ENCODE results near the gene ZFP57.
"Not testable (repeated sequence)": the region's sequence is repeated elsewhere in the genome, so short reads cannot be mapped to it uniquely, and the experiment has no call there.

ZFP57 gene

DNA sequence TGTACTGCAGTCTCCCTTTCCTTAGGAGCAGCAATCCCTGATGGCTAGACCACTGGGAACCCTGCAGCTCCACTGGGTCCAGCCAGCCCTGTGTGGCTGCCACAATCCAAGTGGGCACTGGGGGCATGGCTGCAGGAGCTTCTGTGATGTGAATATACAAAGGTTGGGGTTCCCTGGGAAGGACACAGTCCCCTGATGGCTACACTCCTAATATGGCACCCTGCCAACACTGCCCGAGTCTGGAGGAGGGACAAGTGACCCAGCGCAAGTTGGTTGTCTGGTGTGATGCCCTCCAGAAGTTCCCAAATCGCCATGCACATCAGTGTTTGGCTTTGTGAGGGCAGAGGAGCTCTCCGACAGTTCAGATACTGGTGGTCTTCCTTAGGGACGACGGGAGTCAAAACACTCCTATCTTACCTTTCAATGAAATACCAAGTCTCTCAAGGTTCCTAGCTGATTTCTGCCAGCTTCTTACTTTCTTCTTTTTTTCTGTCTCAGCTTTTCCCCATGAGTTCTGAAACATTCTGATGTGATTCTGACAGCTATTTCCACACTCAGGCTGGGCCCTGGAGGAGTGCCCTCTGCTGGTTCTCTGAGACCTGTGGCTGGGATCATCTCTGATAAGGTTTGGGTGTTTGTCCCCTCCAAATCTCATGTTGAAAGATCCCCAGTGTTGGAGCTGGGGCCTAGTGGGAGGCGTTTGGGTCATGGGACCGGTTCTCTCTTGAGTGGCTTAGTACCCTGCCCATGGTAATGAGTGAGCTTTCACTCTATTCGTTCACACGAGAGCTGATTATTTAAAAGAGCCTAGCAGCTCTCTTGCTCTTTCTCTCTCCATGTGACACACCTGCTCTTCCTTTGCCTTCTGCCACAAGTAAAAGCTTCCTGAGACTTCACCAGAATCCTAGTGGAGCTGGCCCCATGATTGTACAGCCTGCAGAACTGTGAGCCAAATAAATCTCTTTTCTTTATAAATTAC, 15.5 kb upstream of the ZFP57 start:
- peak; percentile 41 for DNase-seq (ENCODE audit: low read depth, low spot score)

DNA sequence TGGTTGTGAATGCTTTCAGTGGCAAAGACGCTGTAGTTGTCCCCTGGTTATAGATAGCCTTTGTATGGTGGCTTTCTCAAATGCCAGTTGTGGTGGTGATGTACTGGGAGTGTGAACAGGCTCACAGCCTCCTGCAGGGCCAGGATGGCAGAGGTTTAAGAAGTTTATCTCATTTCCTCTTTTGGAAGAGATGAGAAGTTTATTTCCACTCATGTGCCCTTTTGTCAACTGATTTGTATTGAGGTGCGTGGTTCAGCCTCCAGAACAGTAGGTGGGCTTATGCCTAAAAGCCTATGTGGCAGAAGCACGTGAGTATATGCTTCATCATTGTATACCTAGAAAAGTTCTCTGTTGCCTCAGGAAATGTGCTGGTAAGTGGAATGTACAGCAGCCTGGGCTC, 13.7 kb upstream of the ZFP57 start:
- no peak for DNase-seq (ENCODE audit: low read depth, low spot score)

DNA sequence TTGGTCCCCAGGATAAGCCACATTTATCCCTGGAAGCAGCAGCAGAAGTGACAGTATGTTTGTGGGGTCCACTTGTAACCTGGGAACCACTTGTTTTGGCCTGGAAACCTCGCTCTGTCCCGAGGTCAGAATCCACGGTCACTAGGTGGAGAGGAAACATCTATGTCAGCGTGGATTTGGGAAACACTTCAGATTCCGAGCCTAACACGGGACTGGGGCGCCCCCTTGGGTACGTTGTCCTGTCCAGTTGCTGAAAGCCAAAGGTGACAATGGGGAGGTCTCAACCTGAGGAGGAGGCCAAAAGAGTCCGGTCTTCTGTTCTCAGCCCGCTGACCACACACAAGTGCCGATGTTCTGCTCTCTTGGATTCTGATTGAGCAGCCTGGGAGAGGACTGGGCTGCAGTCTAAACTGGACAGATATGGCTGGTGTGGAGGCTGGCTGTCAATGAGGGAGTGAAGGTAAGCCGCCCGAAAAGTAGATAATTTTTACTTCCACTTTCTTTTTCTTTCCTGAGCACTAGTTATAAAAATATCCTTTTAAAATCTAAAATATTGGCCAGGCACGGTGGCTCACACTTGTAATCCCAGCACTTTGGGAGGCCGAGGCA, 4.9 kb upstream of the ZFP57 start:
- DNase-seq (ENCODE audit: low read depth, low spot score) = peak; percentile 34

GRCh38 chr6:29681811-29682210, 859 bp upstream of the ZFP57 start:
- no peak for DNase-seq (ENCODE audit: low read depth, low spot score)

- peak; percentile 22 for DNase-seq (ENCODE audit: low read depth, low spot score)
These were observed 536 bp downstream of the ZFP57 start for GRCh38 chr6:29680416-29680815.

DNA sequence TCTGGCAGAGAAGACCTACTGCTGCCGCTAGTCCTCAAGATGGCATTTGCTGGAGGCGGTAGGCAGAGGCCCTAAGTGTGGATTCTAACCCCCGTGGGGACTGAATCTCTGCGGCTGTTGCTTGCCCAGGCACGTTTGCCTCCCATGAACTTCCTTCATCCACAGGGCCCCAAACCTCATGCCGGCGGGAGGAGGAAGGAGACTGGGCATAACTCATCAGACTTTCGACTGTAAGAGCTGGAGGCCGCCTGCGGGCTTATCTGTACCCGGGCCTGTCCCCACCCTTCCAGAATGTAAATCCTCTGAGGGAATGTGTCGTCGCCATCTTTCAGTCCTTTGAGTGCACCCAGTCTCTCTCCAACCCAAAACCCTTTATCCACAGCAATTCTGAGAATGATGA, 990 bp downstream of the ZFP57 start:
- peak; percentile 36 for DNase-seq (ENCODE audit: low read depth, low spot score)

GRCh38 chr6:29678114-29678513, 2.8 kb downstream of the ZFP57 start:
- DNase-seq (ENCODE audit: low read depth, low spot score) = no peak

- DNase-seq (ENCODE audit: low read depth, low spot score) = peak; percentile 40
These were observed 3.9 kb downstream of the ZFP57 start for GRCh38 chr6:29676981-29677601.

- DNase-seq (ENCODE audit: low read depth, low spot score) = no peak
These were observed 5.4 kb downstream of the ZFP57 start for GRCh38 chr6:29675561-29675960.

DNA sequence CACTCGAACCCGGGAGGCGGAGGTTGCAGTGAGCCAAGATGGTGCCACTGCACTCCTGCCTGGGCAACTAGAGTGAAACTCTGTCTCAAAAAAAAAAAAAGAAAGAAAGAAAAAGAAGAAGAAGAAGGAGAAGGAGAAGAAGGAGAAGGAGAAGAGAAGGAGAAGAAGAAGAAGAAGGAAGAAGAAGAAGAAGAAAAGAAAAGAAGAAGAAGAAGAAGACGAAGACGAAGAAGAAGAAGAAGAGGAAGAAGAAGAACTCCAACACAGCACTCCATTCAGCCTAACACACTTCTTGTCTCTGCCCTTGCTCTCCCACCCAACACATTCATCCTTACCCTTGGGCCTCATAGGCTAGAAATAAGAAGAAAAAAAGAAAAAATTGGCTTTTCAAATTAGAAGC, 6.9 kb downstream of the ZFP57 start:
- no peak for DNase-seq (ENCODE audit: low read depth, low spot score)

GRCh38 chr6:29673161-29673560, 7.8 kb downstream of the ZFP57 start:
- no peak for DNase-seq (ENCODE audit: low read depth, low spot score)

DNA sequence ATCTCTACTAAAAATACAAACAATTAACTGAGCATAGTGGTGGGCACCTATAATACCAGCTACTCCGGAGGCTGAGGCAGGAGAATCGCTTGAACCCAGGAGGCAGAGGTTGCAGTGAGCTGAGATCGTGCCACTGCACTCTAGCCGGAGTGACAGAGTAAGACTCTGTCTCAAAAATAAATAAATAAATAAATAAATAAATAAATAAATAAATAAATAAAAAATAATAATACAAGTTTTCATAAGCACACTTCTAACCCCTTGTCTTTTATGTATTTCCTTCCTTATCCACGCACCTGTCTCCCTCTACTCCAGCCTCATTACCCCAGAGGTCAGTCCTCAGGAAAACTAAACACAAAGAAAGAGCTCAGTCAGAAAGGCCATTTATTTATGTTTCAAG, 8.8 kb downstream of the ZFP57 start:
- DNase-seq (ENCODE audit: low read depth, low spot score) = not testable (repeated sequence)

DNA sequence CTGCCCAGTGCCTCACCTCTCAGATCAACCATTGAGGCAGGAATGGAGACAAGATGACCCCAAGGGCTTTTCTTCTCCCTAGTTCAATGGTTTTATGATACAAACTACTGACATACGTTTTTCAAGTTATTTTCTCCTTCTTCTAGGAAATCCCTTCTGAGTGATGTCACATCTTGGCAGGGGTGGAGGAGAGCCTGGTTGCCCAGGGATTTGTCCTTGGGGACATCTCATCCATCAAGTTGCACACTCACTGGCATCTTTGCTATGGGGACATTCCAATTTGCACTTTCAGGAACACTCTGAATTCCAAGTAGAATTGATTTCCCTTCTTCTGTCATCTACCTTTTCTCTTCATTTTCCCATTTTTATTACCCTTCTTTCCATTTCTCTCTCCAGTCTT, 9.9 kb downstream of the ZFP57 start:
- DNase-seq (ENCODE audit: low read depth, low spot score) = no peak

GRCh38 chr6:29667158-29667557, 13.8 kb downstream of the ZFP57 start:
- peak; percentile 78 for DNase-seq (ENCODE audit: low read depth, low spot score)

DNA sequence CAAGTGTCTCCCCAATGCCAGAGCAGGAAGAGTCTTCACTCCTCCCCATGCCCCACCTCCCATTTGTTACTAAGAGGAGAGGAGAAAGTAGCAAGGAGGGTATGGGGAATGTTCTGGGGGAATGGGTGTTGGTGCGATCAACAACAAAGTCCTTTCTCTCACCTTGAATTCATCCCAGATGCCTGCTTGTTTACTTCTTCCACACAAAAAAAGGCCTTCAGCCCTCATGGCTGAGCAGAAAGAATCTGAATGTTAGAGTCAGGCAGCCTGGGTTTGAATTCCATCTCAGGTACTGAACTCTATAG, 14.2 kb downstream of the ZFP57 start:
- peak; percentile 57 for DNase-seq (ENCODE audit: low read depth, low spot score)

GRCh38 chr6:29665942-29666825, 14.8 kb downstream of the ZFP57 start:
- peak; percentile 93 for DNase-seq (ENCODE audit: low read depth, low spot score)

GRCh38 chr6:29663300-29664042, 17.5 kb downstream of the ZFP57 start:
- peak; percentile 66 for DNase-seq (ENCODE audit: low read depth, low spot score)

DNA sequence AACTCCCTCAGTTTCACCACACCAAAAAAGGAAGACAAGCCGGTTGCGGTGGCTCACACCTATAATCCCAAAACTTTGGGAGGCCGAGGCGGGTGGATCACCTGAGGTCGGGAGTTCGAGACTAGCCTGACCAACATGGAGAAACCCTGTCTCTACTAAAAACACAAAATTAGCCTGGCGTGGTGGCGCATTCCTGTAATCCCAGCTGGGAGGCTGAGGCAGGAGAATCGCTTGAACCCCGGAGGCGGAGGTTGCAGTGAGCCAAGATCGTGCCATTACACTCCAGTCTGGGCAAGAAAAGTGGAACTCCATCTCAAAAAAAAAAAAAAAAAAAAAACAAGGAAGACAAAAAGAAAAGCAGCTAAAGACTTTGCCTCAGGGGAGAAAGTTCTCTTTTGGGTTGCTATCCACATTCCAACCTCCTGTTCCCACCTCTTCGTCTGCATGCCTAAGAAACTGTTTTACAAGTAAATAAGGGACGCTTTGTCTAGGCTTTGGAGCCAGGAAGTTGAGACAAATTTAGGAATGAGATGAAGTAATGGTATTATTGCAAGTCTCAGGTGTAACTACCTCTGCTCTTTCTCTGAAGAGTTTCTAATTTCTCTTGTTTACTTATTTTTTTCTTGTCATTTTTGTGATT, 19.3 kb downstream of the ZFP57 start:
- peak; percentile 95 for DNase-seq (ENCODE audit: low read depth, low spot score)

DNA sequence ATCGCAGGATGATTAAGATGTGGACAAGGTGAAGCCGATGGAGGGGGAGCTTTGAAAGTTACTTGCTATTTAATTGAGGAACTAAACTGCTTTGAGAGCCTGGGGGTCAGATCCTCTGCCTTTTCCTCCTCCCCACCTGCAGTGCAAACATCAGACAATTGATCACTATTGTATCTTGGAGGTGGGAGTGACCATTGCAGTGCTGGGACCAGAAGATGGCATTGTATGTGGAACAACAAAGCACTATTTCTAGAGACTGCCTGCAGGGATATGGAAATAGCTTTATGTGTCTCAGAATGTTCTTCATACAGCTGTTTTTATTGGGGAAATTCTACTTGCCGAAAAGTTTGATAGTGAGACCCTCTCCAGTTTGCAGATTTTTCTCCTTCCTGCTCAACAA, 19.9 kb downstream of the ZFP57 start:
- DNase-seq (ENCODE audit: low read depth, low spot score) = peak; percentile 71

- DNase-seq (ENCODE audit: low read depth, low spot score) = no peak
These were observed 24.2 kb downstream of the ZFP57 start, which contains the start of gene MOG for GRCh38 chr6:29656798-29657197. Gene MOG, plus strand, starts transcription at chr6:29657092. Its CDS starts 118 bp downstream, at chr6:29657210.
